Small intestine (tissue), 7 donors: ENCODE results near the gene PRSS27. TPM values are rescaled to one million over a fixed set of nuclear protein-coding genes. Genes with fewer than 3 reads are reported as not detected.

Experiments
- DNase-seq, 2 donors: peaks; one replicate each; pipeline versions ENCODE4 v3.0.0 to v3.0.0-alpha.2; 2013
- FAIRE-seq: peaks from 2 replicates; lab custom pipeline; 2012; peaks lifted over from hg19 to GRCh38; lab: Jason Lieb, UNC
- H3K27ac ChIP-seq, 3 donors: one replicate each; pipeline ENCODE4 v1.5.1; 2013; ENCODE audit warnings: low read length in 2 of 3, mild to moderate bottlenecking in 2 of 3, control low read depth in 1 of 3, inconsistent platforms in 1 of 3, low read depth in 1 of 3, moderate library complexity in 1 of 3
- H3K27me3 ChIP-seq, 3 donors: one replicate each; pipeline ENCODE4 v1.6.1; 2013; ENCODE audit warnings: low read length in 3 of 3, inconsistent platforms in 1 of 3; ENCODE audit not compliant: control insufficient read depth in 3 of 3, insufficient read depth in 3 of 3
- H3K36me3 ChIP-seq, 3 donors: one replicate each; pipeline ENCODE4 v1.6.1; 2013; ENCODE audit warnings: low read length in 3 of 3, inconsistent platforms in 1 of 3, low read depth in 1 of 3, mild to moderate bottlenecking in 1 of 3, moderate library complexity in 1 of 3; ENCODE audit not compliant: control insufficient read depth in 3 of 3, insufficient read depth in 2 of 3
- H3K4me1 ChIP-seq, 3 donors: one replicate each; pipeline ENCODE4 v1.6.1; 2013; ENCODE audit warnings: low read length in 2 of 3, inconsistent platforms in 1 of 3, low read depth in 1 of 3, mild to moderate bottlenecking in 1 of 3, moderate library complexity in 1 of 3; ENCODE audit not compliant: control insufficient read depth in 3 of 3, insufficient read depth in 2 of 3
- H3K4me3 ChIP-seq, 3 donors: one replicate each; pipeline ENCODE4 v1.5.1; 2013; ENCODE audit warnings: low read length in 3 of 3, control low read depth in 1 of 3, inconsistent platforms in 1 of 3, low read depth in 1 of 3, mild to moderate bottlenecking in 1 of 3, moderate library complexity in 1 of 3
- H3K9me3 ChIP-seq, 2 donors: one replicate each; pipeline ENCODE4 v1.6.1; 2013; ENCODE audit warnings: low read depth in 1 of 2, low read length in 1 of 2; ENCODE audit not compliant: control insufficient read depth in 2 of 2, insufficient read depth in 1 of 2
- WGBS, 3 donors: extraction: QIAGEN DNeasy Blood & Tissue Kit; methylation state at CpG; one replicate each; pipeline ENCODE4 v1.1.7; 2013; 5-methylcytosine and 5-hydroxymethylcytosine counted together
- polyA plus RNA-seq, 4 donors: library from polyadenylated mRNA; stranded (reverse) in 3 of 4; unstranded in 1 of 4; fragments of 200-250 nt in 3 of 4; fragments of 120-200 nt in 1 of 4; gene quantifications; one replicate each; pipeline versions ENCODE4 v1.2.1 to v1.2.3, GENCODE V29; 2013
- donor health status: healthy with polysubstance abuse.
- donor health status: control.
- donor health status: control.
- donor health status: Bipolar disorder and iron deficiency.
- donor health status: healthy.

The PRSS27 gene
- polyA plus RNA-seq, 4 donors: 0.65 to 1.3 TPM; not detected in 2

GRCh38 chr16:2748757-2749455, 28.9 kb upstream of the PRSS27 start:
- no peak for DNase-seq
- H3K4me1 ChIP-seq: peaks cover 0 to 6% (median 0%) of the 10 kb centered on the region in 3 donors
- peaks cover 0 to 3% (median 0%) of the 10 kb centered on the region in 3 donors for H3K27me3 ChIP-seq
- H3K36me3 ChIP-seq: peaks cover 0 to 10% (median 0%) of the 10 kb centered on the region in 3 donors
- H3K9me3 ChIP-seq: peaks cover 0 to 10% of the 10 kb centered on the region in 2 donors
- FAIRE-seq: no peak
- WGBS, 3 donors: 87 to 91% (median 87%) methylated on average over 7 of the region's 7 CpGs
- H3K4me3 ChIP-seq: no peak overlapping the region
- no peak overlapping the region for H3K27ac ChIP-seq

GRCh38 chr16:2745961-2746360, 25.9 kb upstream of the PRSS27 start:
- Histone ChIP-seq H3K27me3 (peaks cover 0 to 3% (median 0%) of the 10 kb centered on the region in 3 donors), H3K36me3 (peaks cover 0 to 10% (median 0%) of the 10 kb centered on the region in 3 donors), H3K9me3 (no peaks in the 10 kb centered on the region), H3K4me1 (no peaks in the 10 kb centered on the region), H3K4me3 (no peak overlapping the region), H3K27ac (no peak overlapping the region)
- DNase-seq (no peak), FAIRE-seq (no peak)
- 87 to 95% (median 91%) methylated on average over 9 of the region's 9 CpGs for WGBS, 3 donors

GRCh38 chr16:2745116-2745890, 25.3 kb upstream of the PRSS27 start:
- no peak overlapping the region for H3K4me3 ChIP-seq
- peaks cover 0 to 3% (median 0%) of the 10 kb centered on the region in 3 donors for H3K27me3 ChIP-seq
- H3K9me3 ChIP-seq: no peaks in the 10 kb centered on the region
- no peak overlapping the region for H3K27ac ChIP-seq
- H3K36me3 ChIP-seq: peaks cover 0 to 10% (median 0%) of the 10 kb centered on the region in 3 donors
- no peaks in the 10 kb centered on the region for H3K4me1 ChIP-seq
- FAIRE-seq: no peak
- DNase-seq: no peak
- 77 to 78% (median 77%) methylated on average over 13 to 15 of the region's 15 CpGs for WGBS, 3 donors

GRCh38 chr16:2744711-2745110, 24.7 kb upstream of the PRSS27 start:
- WGBS, 3 donors: 82 to 93% (median 90%) methylated on average over 6 of the region's 6 CpGs
- Histone ChIP-seq H3K27ac (no peak overlapping the region), H3K4me1 (peaks cover 0 to 1% (median 0%) of the 10 kb centered on the region in 3 donors), H3K4me3 (no peak overlapping the region), H3K36me3 (peaks cover 0 to 7% (median 0%) of the 10 kb centered on the region in 3 donors), H3K9me3 (no peaks in the 10 kb centered on the region), H3K27me3 (peaks cover 0 to 3% (median 0%) of the 10 kb centered on the region in 3 donors)
- DNase-seq (no peak), FAIRE-seq (no peak)

- H3K4me3 ChIP-seq: no peak overlapping the region
- no peak overlapping the region for H3K27ac ChIP-seq
- peaks cover 0 to 3% (median 0%) of the 10 kb centered on the region in 3 donors for H3K27me3 ChIP-seq
- WGBS, 3 donors: 85% methylated on average over 16 to 19 of the region's 19 CpGs
- DNase-seq (no peak), FAIRE-seq (no peak)
- no peaks in the 10 kb centered on the region for H3K9me3 ChIP-seq
- peaks cover 0 to 9% (median 0%) of the 10 kb centered on the region in 3 donors for H3K4me1 ChIP-seq
- H3K36me3 ChIP-seq: no peaks in the 10 kb centered on the region
Measured at GRCh38 chr16:2743007-2743810, 23.2 kb upstream of the PRSS27 start.

GRCh38 chr16:2742323-2743006, 22.4 kb upstream of the PRSS27 start:
- FAIRE-seq (no peak), DNase-seq (no peak)
- WGBS, 3 donors: 92 to 95% (median 93%) methylated on average over 12 of the region's 12 CpGs
- H3K9me3 ChIP-seq: no peaks in the 10 kb centered on the region
- peaks cover 0 to 3% (median 0%) of the 10 kb centered on the region in 3 donors for H3K27me3 ChIP-seq
- H3K4me1 ChIP-seq: peaks cover 0 to 9% (median 0%) of the 10 kb centered on the region in 3 donors
- no peaks in the 10 kb centered on the region for H3K36me3 ChIP-seq
- H3K27ac ChIP-seq: no peak overlapping the region
- H3K4me3 ChIP-seq: no peak overlapping the region

GRCh38 chr16:2741168-2741567, 21.1 kb upstream of the PRSS27 start:
- H3K4me3 ChIP-seq: no peak overlapping the region
- peaks cover 0 to 3% (median 0%) of the 10 kb centered on the region in 3 donors for H3K27me3 ChIP-seq
- FAIRE-seq: no peak
- no peaks in the 10 kb centered on the region for H3K9me3 ChIP-seq
- H3K4me1 ChIP-seq: peaks cover 0 to 9% (median 0%) of the 10 kb centered on the region in 3 donors
- no peaks in the 10 kb centered on the region for H3K36me3 ChIP-seq
- WGBS, 3 donors: 89 to 93% (median 92%) methylated on average over 4 of the region's 4 CpGs
- DNase-seq: no peak
- H3K27ac ChIP-seq: no peak overlapping the region
